Parietal lobe (tissue), 2 donors: ENCODE measurements around the gene CCDC180. TPM values are rescaled to one million over a fixed set of nuclear protein-coding genes. Genes with fewer than 3 reads are reported as not detected.

ENCODE experiments used
- small RNA-seq: library from RNA; depleted of rRNA; stranded (forward); fragments of <200 nt; gene quantifications from one replicate; pipeline ENCODE3, GENCODE V24; 2014; ENCODE audit warnings: low replicate concordance
- total RNA-seq: library from RNA; depleted of rRNA; stranded (reverse); fragments of >200 nt; gene quantifications from one replicate; pipeline ENCODE4 v1.2.3, GENCODE V29; 2014

CCDC180 gene
- 34.1 TPM for total RNA-seq

DNA sequence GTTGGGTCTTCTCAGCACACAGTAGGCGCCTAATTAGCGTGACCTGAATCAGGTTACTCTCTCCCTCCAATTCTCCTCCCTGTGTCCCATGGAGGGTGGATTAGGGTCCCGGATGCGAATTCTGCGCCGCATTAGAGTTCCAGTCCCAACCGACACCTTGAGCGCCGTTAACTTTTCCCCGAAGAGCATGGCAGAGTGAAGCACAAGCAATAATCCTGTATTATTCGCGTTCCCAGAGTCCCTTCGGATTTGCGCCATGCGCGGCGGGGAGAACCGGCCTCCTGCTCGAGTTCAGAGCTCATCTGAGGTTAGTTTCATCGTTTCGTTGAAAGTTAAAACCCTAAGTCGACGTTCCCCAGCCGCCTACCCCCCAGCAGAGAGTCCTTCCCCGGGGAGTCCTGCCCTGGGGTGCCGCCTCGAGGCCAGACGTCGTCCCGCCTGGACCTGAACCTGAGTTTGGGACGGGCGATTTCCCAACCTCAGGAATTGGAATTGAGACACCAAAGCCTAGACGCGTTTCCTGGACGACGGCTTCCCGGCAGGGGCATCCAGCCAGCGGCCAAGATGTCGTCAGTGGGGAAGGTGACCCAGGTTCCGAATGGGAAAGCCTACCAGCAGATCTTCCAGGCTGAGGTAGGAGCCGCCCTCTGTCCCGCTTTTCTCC lies at the start of gene CCDC180:
Gene CCDC180 (plus strand): TSS at position 160 of the 664 bp plus-strand sequence. CDS start 405 bp downstream, at position 565.

Small RNA genes lying within 50 kb of the gene (small RNA-seq; reads per million reads assigned to genes)
- gene AL512590.2, result not detected
- not detected for gene CCDC180

Other genes starting within 250 kb of the CCDC180 start
- 40.4 TPM for gene TDRD7, start 104.4 kb downstream of the CCDC180 start, total RNA-seq
- 42.6 TPM for gene TMOD1, start 194.0 kb downstream of the CCDC180 start, total RNA-seq